IPS-18c (cell line): ENCODE results near the gene SHOC2.
"Not testable (repeated sequence)": the region's sequence is repeated elsewhere in the genome, so short reads cannot be mapped to it uniquely, and the experiment has no call there.

Experiments used
- H3K4me3 ChIP-seq: 2 replicates; pipeline ENCODE4 v1.7.0; 2013; ENCODE audit warnings: low read depth, mild to moderate bottlenecking, low read length, moderate library complexity; ENCODE audit not compliant: insufficient read depth
- H3K9me3 ChIP-seq: one replicate; pipeline ENCODE4 v1.6.1; 2013; ENCODE audit warnings: mild to moderate bottlenecking, low read length, moderate library complexity; ENCODE audit not compliant: control insufficient read depth, insufficient read depth

Gene SHOC2

GRCh38 chr10:110893559-110894179, 25.7 kb upstream of the SHOC2 start:
- no peaks in the 10 kb centered on the region for H3K9me3 ChIP-seq
- no peak overlapping the region for H3K4me3 ChIP-seq

- no peak overlapping the region for H3K4me3 ChIP-seq
- H3K9me3 ChIP-seq: no peaks in the 10 kb centered on the region
Observed at GRCh38 chr10:110897184-110897583, 22.2 kb upstream of the SHOC2 start.

GRCh38 chr10:110898391-110898790, 21.0 kb upstream of the SHOC2 start:
- H3K4me3 ChIP-seq: no peak overlapping the region

GRCh38 chr10:110900983-110901382, 18.4 kb upstream of the SHOC2 start:
- Histone ChIP-seq H3K9me3 (no peaks in the 10 kb centered on the region), H3K4me3 (no peak overlapping the region)

More at GRCh38 chr10:110898391-110898790, 21.0 kb upstream of the SHOC2 start:
- H3K9me3 ChIP-seq: no peaks in the 10 kb centered on the region

GRCh38 chr10:110901954-110902819, 17.2 kb upstream of the SHOC2 start:
- H3K9me3 ChIP-seq: no peaks in the 10 kb centered on the region
- no peak overlapping the region for H3K4me3 ChIP-seq

- Histone ChIP-seq H3K9me3 (no peaks in the 10 kb centered on the region), H3K4me3 (no peak overlapping the region)
Observed at GRCh38 chr10:110903280-110904278, 15.8 kb upstream of the SHOC2 start.

GRCh38 chr10:110910138-110910537, 9.3 kb upstream of the SHOC2 start:
- Histone ChIP-seq H3K4me3 (no peak overlapping the region), H3K9me3 (no peaks in the 10 kb centered on the region)

GRCh38 chr10:110912374-110912773, 7.0 kb upstream of the SHOC2 start:
- H3K4me3 ChIP-seq: no peak overlapping the region
- H3K9me3 ChIP-seq: no peaks in the 10 kb centered on the region

- no peak overlapping the region for H3K4me3 ChIP-seq
Observed at GRCh38 chr10:110914431-110914830, 5.0 kb upstream of the SHOC2 start.

GRCh38 chr10:110915035-110915434, 4.4 kb upstream of the SHOC2 start:
- Histone ChIP-seq H3K4me3 (no peak overlapping the region), H3K9me3 (no peaks in the 10 kb centered on the region)

More at GRCh38 chr10:110914431-110914830, 5.0 kb upstream of the SHOC2 start:
- H3K9me3 ChIP-seq: no peaks in the 10 kb centered on the region

GRCh38 chr10:110915600-110915999, 3.8 kb upstream of the SHOC2 start:
- H3K9me3 ChIP-seq, H3K4me3 ChIP-seq: not testable (repeated sequence)

GRCh38 chr10:110916554-110917346, 2.7 kb upstream of the SHOC2 start:
- Histone ChIP-seq H3K9me3 (no peaks in the 10 kb centered on the region), H3K4me3 (no peak overlapping the region)

- H3K9me3 ChIP-seq: no peaks in the 10 kb centered on the region
- H3K4me3 ChIP-seq: peak overlapping the region; percentile 69; the same call in 1 of the 2 replicates
Observed at GRCh38 chr10:110918269-110918642, 1.1 kb upstream of the SHOC2 start.

GRCh38 chr10:110918643-110919348, 608 bp upstream of the SHOC2 start, which contains the start of gene BBIP1:
Gene BBIP1, minus strand, starts transcription at chr10:110919180. Its CDS starts 1,023 bp downstream, at chr10:110918157.
- Histone ChIP-seq H3K4me3 (peak within 1 kb of the TSS; percentile 76), H3K9me3 (no peaks in the 10 kb centered on the region)

- peak overlapping the region; percentile 76 for H3K4me3 ChIP-seq
Observed at GRCh38 chr10:110919971-110920881, 822 bp downstream of the SHOC2 start.

More at GRCh38 chr10:110919971-110920881, 822 bp downstream of the SHOC2 start:
- no peaks in the 10 kb centered on the region for H3K9me3 ChIP-seq
